Esophagus (tissue), 2 donors: ENCODE data around the gene BLVRA. TPM values are rescaled to one million over a fixed set of nuclear protein-coding genes. Genes with fewer than 3 reads are reported as not detected.
"Not testable (repeated sequence)": the region's sequence is repeated elsewhere in the genome, so short reads cannot be mapped to it uniquely, and the experiment has no call there.

ENCODE experiments used
- H3K27ac ChIP-seq, 2 donors: one replicate each; pipeline ENCODE4 v1.5.1; 2013; ENCODE audit warnings: low read depth in 2 of 2, mild to moderate bottlenecking in 2 of 2, inconsistent platforms in 1 of 2, low read length in 1 of 2, moderate library complexity in 1 of 2
- H3K27me3 ChIP-seq, 2 donors: one replicate each; pipeline ENCODE4 v1.6.1; 2013; ENCODE audit warnings: low read length in 2 of 2, control low read depth in 1 of 2, mild to moderate bottlenecking in 1 of 2; ENCODE audit not compliant: insufficient read depth in 2 of 2, control insufficient read depth in 1 of 2
- H3K36me3 ChIP-seq, 2 donors: one replicate each; pipeline ENCODE4 v1.6.1; 2013; ENCODE audit warnings: low read length in 1 of 2; ENCODE audit not compliant: control insufficient read depth in 2 of 2, insufficient read depth in 2 of 2
- H3K4me1 ChIP-seq, 2 donors: one replicate each; pipeline ENCODE4 v1.6.1; 2013; ENCODE audit warnings: low read length in 1 of 2; ENCODE audit not compliant: control insufficient read depth in 2 of 2, insufficient read depth in 2 of 2
- H3K4me3 ChIP-seq, 2 donors: one replicate each; pipeline ENCODE4 v1.5.1; 2013; ENCODE audit warnings: low read length in 2 of 2, mild to moderate bottlenecking in 2 of 2, low read depth in 1 of 2, moderate library complexity in 1 of 2
- H3K9me3 ChIP-seq, 2 donors: one replicate each; pipeline ENCODE4 v1.6.1; 2013; ENCODE audit warnings: mild to moderate bottlenecking in 2 of 2, low read depth in 1 of 2, low read length in 1 of 2, moderate library complexity in 1 of 2; ENCODE audit not compliant: control insufficient read depth in 2 of 2, insufficient read depth in 1 of 2
- WGBS, 2 donors: extraction: QIAGEN DNeasy Blood & Tissue Kit; methylation state at CpG; one replicate each; pipeline ENCODE4 v1.1.7; 2013; 5-methylcytosine and 5-hydroxymethylcytosine counted together
- polyA plus RNA-seq, 2 donors: library from polyadenylated mRNA; stranded (reverse); fragments of 200-250 nt; gene quantifications; one replicate each; pipeline ENCODE4 v1.2.3, GENCODE V29; 2013
- donor health status: healthy with polysubstance abuse.
- donor health status: Bipolar disorder and iron deficiency.

BLVRA gene
- polyA plus RNA-seq, 2 donors: 58.5 to 87.5 TPM

- Histone ChIP-seq H3K9me3 (no peaks in the 10 kb centered on the region), H3K4me3 (peak within 1 kb of the TSS; percentile 83 to 91), H3K4me1 (no peaks in the 10 kb centered on the region), H3K27me3 (no peaks in the 10 kb centered on the region), H3K27ac (peak within 1 kb of the TSS; percentile 89 to 91), H3K36me3 (no peaks in the 10 kb centered on the region)
- 1% methylated on average over 65 to 66 of the region's 66 CpGs for WGBS, 2 donors
Measured at GRCh38 chr7:43729214-43729923, 29.1 kb upstream of the BLVRA start, which contains the start of gene COA1. COA1 (minus strand) TSS chr7:43729523; CDS start chr7:43648614, 80,909 bp downstream.

GRCh38 chr7:43729924-43730248, 28.6 kb upstream of the BLVRA start:
- Histone ChIP-seq H3K27ac (peak overlapping the region; percentile 89 to 91), H3K4me1 (no peaks in the 10 kb centered on the region), H3K4me3 (peak overlapping the region; percentile 83 to 91)

GRCh38 chr7:43731494-43731893, 27.0 kb upstream of the BLVRA start:
- H3K4me1 ChIP-seq, H3K27me3 ChIP-seq, H3K27ac ChIP-seq, H3K9me3 ChIP-seq, H3K36me3 ChIP-seq, H3K4me3 ChIP-seq: not testable (repeated sequence)
- 83% methylated on average over 3 of the region's 3 CpGs for WGBS, 2 donors

More at GRCh38 chr7:43729924-43730248, 28.6 kb upstream of the BLVRA start:
- WGBS, 2 donors: 17 to 20% methylated on average over 4 of the region's 4 CpGs
- Histone ChIP-seq H3K9me3 (no peaks in the 10 kb centered on the region), H3K36me3 (no peaks in the 10 kb centered on the region), H3K27me3 (no peaks in the 10 kb centered on the region)

GRCh38 chr7:43734575-43735332, 23.7 kb upstream of the BLVRA start:
- not testable (repeated sequence) for H3K36me3 ChIP-seq, H3K4me1 ChIP-seq, H3K4me3 ChIP-seq, H3K27ac ChIP-seq, H3K9me3 ChIP-seq, H3K27me3 ChIP-seq
- 75 to 83% methylated on average over 16 to 18 of the region's 18 CpGs for WGBS, 2 donors

DNA sequence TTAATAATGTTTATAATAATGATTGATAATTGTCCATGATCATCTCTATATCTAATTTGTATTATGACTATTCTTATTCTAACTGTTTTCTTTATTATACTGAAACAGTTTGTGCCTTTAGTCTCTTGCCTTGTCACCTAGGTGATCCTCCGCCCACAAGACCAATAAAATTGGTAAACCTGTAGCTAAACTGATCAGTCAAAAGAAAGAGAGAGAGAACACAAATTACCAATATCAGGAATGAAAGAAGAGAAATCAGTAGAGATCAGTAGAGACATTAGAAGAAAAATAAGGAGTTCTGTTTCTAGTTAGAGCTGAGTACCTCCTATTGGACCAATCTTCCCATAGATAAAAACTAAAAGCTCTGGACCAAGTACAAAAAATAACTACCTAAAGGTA, 23.1 kb upstream of the BLVRA start:
- Histone ChIP-seq H3K4me3 (no peak overlapping the region), H3K27ac (no peak overlapping the region), H3K4me1 (no peaks in the 10 kb centered on the region), H3K36me3 (no peaks in the 10 kb centered on the region), H3K27me3 (no peaks in the 10 kb centered on the region), H3K9me3 (no peaks in the 10 kb centered on the region)
- WGBS, 2 donors: 87 to 97% methylated on average over 1 of the region's 1 CpG

DNA sequence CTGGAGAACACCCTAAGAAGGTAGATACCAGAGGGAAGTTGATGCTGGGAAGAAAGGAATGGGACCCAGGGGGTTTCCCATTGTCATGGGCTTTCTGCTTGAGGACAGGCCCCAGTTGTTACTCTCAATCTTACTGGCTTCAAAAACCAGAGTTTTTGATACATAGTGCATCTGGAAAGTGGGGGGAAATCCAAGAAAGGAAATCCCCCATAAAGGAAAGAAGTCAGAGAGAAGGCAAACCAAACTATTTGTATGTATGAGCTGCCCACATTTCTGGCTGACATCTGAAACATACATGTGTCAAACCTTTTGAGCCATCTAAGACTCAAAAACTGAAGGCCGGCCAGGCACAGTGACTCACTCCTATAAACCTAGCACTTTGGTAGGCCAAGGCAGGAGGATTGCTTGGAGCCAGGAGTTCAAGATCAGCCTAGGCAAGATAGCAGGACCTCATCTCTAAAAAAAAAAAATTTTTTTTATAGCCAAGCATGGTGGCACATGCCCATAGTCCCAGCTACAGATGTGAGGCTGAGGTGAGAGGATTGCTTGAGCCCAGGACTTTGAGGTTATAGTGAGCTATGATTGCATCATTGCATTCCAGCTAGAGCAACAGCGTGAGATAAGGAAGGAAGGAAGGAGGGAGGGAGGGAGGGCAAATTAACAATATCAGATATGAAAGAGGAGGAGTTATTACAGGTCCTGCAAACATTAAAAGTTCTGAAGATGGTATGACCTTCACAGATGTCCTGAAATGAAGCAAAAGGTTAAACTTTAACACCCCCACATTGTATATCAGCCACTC, 22.5 kb upstream of the BLVRA start:
- no peaks in the 10 kb centered on the region for H3K9me3 ChIP-seq
- no peak overlapping the region for H3K4me3 ChIP-seq
- H3K4me1 ChIP-seq: no peaks in the 10 kb centered on the region
- no peak overlapping the region for H3K27ac ChIP-seq
- WGBS, 2 donors: 53 to 59% methylated on average over 2 of the region's 2 CpGs
- no peaks in the 10 kb centered on the region for H3K36me3 ChIP-seq
- H3K27me3 ChIP-seq: no peaks in the 10 kb centered on the region

DNA sequence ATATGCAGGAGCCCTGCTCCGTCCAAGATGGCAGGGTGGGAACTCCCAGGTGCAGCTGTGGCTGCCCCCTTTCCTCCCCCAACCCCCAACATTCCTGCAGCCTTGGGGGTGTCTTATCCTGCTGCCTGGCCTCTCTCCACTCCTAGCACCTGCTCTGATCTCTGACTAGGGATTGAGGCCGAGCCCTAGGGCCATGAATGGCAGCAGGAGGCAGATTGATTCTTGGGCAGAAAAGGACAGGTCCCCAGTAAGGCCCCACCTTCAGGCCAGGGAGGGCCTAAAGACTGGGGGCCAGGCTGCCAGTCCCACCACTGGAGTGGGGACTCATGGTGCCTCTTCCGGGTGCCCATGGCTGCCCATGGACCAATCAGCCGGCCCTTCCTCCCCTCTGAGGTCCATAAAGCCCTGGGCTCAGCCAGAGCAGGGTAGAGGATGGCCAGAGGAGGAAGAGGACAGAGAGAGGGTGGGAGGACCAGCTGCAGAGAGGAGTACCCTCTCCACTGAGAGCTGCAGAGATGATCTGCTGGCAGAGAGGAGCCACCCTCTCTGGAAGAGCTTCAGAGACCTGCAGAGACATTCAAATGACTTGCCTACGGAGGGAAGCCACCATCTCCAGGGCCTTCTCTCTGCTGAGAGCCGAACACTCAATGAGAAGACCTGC, 20.9 kb upstream of the BLVRA start:
- no peaks in the 10 kb centered on the region for H3K36me3 ChIP-seq
- no peaks in the 10 kb centered on the region for H3K9me3 ChIP-seq
- no peak overlapping the region for H3K4me3 ChIP-seq
- H3K27me3 ChIP-seq: no peaks in the 10 kb centered on the region
- no peaks in the 10 kb centered on the region for H3K4me1 ChIP-seq
- H3K27ac ChIP-seq: no peak overlapping the region
- WGBS, 2 donors: 92% methylated on average over 6 of the region's 6 CpGs

GRCh38 chr7:43742692-43743091, 15.8 kb upstream of the BLVRA start:
- Histone ChIP-seq H3K4me3 (no peak overlapping the region), H3K27me3 (no peaks in the 10 kb centered on the region), H3K27ac (no peak overlapping the region), H3K4me1 (no peaks in the 10 kb centered on the region), H3K36me3 (no peaks in the 10 kb centered on the region), H3K9me3 (no peaks in the 10 kb centered on the region)

DNA sequence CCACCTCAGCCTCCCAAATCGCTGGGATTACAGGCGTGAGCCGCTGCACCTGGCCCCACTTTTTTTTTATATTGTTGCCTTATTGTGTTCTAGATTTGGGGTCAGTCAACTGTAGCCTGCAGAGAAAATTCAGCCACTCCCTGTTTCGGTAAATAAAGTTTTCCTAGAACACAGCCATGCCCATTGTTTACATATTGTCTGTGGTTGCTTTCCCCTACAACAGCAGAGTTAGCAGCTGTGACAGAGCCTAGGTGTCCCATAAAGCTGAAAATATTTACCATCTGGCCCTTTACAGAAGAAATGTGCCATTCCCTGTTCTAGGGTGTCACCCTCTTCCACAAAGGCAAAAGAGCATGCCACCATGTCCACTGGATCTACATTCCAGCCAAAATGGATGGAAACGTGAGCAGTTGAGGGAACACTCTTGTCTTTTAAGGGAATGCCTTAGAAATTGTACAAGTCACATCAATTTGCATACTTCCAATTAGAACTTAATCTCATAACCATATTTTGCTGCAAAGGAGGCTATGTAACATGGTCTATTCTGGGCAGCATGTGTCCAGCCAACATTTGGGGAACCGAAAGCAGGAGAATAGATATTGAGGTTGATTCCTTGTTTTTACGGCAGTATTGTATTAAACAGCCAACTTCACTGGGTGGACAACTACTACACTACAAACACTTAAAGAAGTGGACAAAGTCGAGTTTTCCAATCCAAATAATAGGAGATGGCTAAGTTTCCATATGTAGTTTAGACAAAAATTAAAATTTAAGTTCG, 11.0 kb upstream of the BLVRA start:
- H3K27me3 ChIP-seq: no peaks in the 10 kb centered on the region
- no peaks in the 10 kb centered on the region for H3K4me1 ChIP-seq
- H3K9me3 ChIP-seq: no peaks in the 10 kb centered on the region
- no peak overlapping the region for H3K27ac ChIP-seq
- no peaks in the 10 kb centered on the region for H3K36me3 ChIP-seq
- WGBS, 2 donors: 84 to 91% methylated on average over 9 of the region's 9 CpGs
- no peak overlapping the region for H3K4me3 ChIP-seq
